Smooth muscle cell (in vitro differentiated cells): Measurements from ENCODE around the gene CDC42SE2. TPM values are rescaled to one million over a fixed set of nuclear protein-coding genes. Genes with fewer than 3 reads are reported as not detected.
A peak's percentile ranks its signal among the peaks of the same experiment; 100 is the strongest.

Experiments used
- DNase-seq: peaks from one replicate; lab custom pipeline; 2025; ENCODE audit not compliant: unreplicated experiment; lab: John Stamatoyannopoulos, UW
- H2AFZ ChIP-seq: fragments of 200-600 bp; sonication (generic); 2 replicates; pipeline ENCODE4 v1.6.0; 2016; ENCODE audit warnings: antibody characterized with exemption, low read depth, mild to moderate bottlenecking
- H3F3A ChIP-seq: fragments of 200-600 bp; sonication (generic); 2 replicates; pipeline ENCODE4 v1.6.0; 2017; ENCODE audit warnings: antibody characterized with exemption, low read depth
- H3K27ac ChIP-seq: fragments of 200-600 bp; sonication (generic); 2 replicates; pipeline ENCODE4 v1.5.1; 2016; ENCODE audit warnings: low read depth, mild to moderate bottlenecking
- H3K27me3 ChIP-seq: fragments of 200-600 bp; sonication (generic); 2 replicates; pipeline ENCODE4 v1.6.1; 2016; ENCODE audit warnings: low read depth, mild to moderate bottlenecking
- H3K36me3 ChIP-seq: fragments of 200-600 bp; sonication (generic); 2 replicates; pipeline ENCODE4 v1.5.1; 2016; ENCODE audit warnings: low read depth
- H3K4me1 ChIP-seq: fragments of 200-600 bp; sonication (generic); 2 replicates; pipeline ENCODE4 v1.5.1; 2016; ENCODE audit warnings: low read depth
- H3K4me2 ChIP-seq: fragments of 200-600 bp; sonication (generic); 2 replicates; pipeline ENCODE4 v1.6.0; 2016; ENCODE audit warnings: mild to moderate bottlenecking
- H3K4me3 ChIP-seq: fragments of 200-600 bp; sonication (generic); 2 replicates; pipeline ENCODE4 v1.5.1; 2016; ENCODE audit warnings: mild to moderate bottlenecking
- H3K79me2 ChIP-seq: fragments of 200-600 bp; sonication (generic); 2 replicates; pipeline ENCODE4 v1.6.0; 2016; ENCODE audit warnings: low read depth, mild to moderate bottlenecking
- H3K9ac ChIP-seq: fragments of 200-600 bp; sonication (generic); 2 replicates; pipeline ENCODE4 v1.6.0; 2016; ENCODE audit warnings: low read depth
- H3K9me3 ChIP-seq: fragments of 200-600 bp; sonication (generic); replicated peaks from 2 replicates; pipeline ENCODE4 v1.5.1; 2016; ENCODE audit warnings: low read depth
- H4K20me1 ChIP-seq: fragments of 200-600 bp; sonication (generic); 2 replicates; pipeline ENCODE4 v1.6.0; 2016; ENCODE audit warnings: low read depth
- CTCF ChIP-seq: fragments of 200-600 bp; sonication (generic); IDR thresholded peaks from 2 replicates; pipeline ENCODE4 v1.5.1; 2017; ENCODE audit warnings: borderline replicate concordance, mild to moderate bottlenecking, antibody characterized with exemption; ENCODE audit not compliant: insufficient read depth, poor library complexity, severe bottlenecking
- WGBS: methylation state at CpG from one replicate; pipeline ENCODE4 v1.1.7; 2016; ENCODE audit warnings: low lambda C conversion rate; 5-methylcytosine and 5-hydroxymethylcytosine counted together
- polyA plus RNA-seq: library from polyadenylated mRNA; unstranded; fragments of >200 nt; fragmentation: Nextera tagmentation; extraction: Ambion mirVana; gene quantifications from 2 replicates; pipeline ENCODE4 v1.2.1, GENCODE V29; 2016
- total RNA-seq: library from RNA; depleted of rRNA; stranded (reverse); fragments of >200 nt; gene quantifications from 2 replicates; pipeline ENCODE4 v1.2.3, GENCODE V29; 2014

Gene CDC42SE2
- total and polyA plus RNA-seq, 2 experiments from 2014 or later = 12.6 to 24.0 TPM

DNA sequence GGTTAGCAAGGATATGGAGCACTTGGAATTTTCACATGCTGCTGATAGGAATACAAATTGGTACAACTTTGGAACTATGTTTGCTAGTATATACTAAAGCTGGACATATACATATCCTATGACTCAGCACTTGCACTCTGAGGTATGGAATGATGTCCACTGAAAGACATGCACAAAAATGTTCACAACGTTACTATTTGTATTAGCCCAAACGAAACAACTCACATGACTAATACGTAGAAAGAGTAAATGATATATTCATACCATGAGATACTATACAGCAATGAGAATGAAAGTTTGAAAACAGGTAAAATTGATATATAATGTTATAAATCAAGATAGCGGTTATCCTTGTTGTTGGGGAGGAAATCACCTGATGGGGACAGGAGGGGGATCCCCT is 45.5 kb upstream of the CDC42SE2 start:
- no peak overlapping the region for H3K9ac ChIP-seq
- H2AFZ ChIP-seq = no peak overlapping the region
- no peaks in the 10 kb centered on the region for H4K20me1 ChIP-seq
- no peak overlapping the region for H3K4me3 ChIP-seq
- no peak for TF ChIP-seq CTCF
- no peak for DNase-seq
- no peaks in the 10 kb centered on the region for H3K27me3 ChIP-seq
- H3K4me1 ChIP-seq = no peaks in the 10 kb centered on the region
- no peak overlapping the region for H3K27ac ChIP-seq
- no peaks in the 10 kb centered on the region for H3K79me2 ChIP-seq
- 54% methylated on average over 4 of the region's 4 CpGs for WGBS
- no peaks in the 10 kb centered on the region for H3K36me3 ChIP-seq
- no peaks in the 10 kb centered on the region for H3K9me3 ChIP-seq
- H3F3A ChIP-seq = no peaks in the 10 kb centered on the region
- H3K4me2 ChIP-seq = no peak overlapping the region

GRCh38 chr5:131220566-131220965 is 43.3 kb upstream of the CDC42SE2 start:
- Histone ChIP-seq H3K4me1 (no peaks in the 10 kb centered on the region), H3F3A (no peaks in the 10 kb centered on the region), H3K27me3 (no peaks in the 10 kb centered on the region), H3K4me3 (no peak overlapping the region), H2AFZ (no peak overlapping the region), H3K36me3 (no peaks in the 10 kb centered on the region), H3K9me3 (no peaks in the 10 kb centered on the region), H3K9ac (no peak overlapping the region), H4K20me1 (no peaks in the 10 kb centered on the region), H3K4me2 (no peak overlapping the region), H3K27ac (no peak overlapping the region), H3K79me2 (no peaks in the 10 kb centered on the region)
- no peak for DNase-seq
- WGBS = 93% methylated on average over 7 of the region's 7 CpGs
- TF ChIP-seq CTCF = no peak

DNA sequence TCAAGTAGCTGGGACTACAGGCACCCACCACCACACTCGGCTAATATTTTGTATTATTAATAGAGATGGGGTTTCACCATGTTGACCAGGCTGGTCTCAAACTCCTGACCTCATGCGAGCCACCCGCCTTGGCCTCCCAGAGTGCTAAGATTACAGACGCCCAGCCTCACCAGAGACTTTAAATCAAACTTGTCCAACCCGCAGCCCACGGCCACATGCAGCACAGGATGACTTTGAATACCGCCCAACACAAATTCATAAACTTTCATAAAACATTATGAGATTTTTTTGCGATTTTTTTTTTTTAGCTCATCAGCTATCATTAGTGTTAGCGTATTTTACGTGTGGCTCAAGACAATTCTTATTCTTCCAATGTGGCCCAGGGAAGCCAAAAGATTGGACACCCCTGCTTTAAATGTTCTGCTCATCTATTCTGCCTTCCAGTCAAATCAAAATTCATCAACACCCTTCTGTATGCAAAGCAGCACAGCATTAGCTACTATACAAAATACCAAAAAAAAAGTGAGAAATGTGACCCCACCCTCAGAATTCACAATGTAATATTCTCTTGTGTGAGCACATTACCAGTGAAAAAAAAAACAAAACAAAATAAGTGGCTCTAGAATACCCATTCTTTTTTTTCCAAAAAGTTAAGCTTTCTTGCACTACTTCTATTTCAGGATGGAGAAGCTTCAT is 42.7 kb upstream of the CDC42SE2 start:
- Histone ChIP-seq H3F3A (no peaks in the 10 kb centered on the region), H3K27ac (no peak overlapping the region), H3K4me3 (no peak overlapping the region), H2AFZ (no peak overlapping the region), H3K27me3 (no peaks in the 10 kb centered on the region), H3K4me1 (no peaks in the 10 kb centered on the region), H3K9me3 (no peaks in the 10 kb centered on the region), H3K9ac (no peak overlapping the region), H3K4me2 (no peak overlapping the region), H3K36me3 (no peaks in the 10 kb centered on the region), H4K20me1 (no peaks in the 10 kb centered on the region), H3K79me2 (no peaks in the 10 kb centered on the region)
- no peak for TF ChIP-seq CTCF
- WGBS = 94% methylated on average over 10 of the region's 10 CpGs
- DNase-seq = no peak

DNA sequence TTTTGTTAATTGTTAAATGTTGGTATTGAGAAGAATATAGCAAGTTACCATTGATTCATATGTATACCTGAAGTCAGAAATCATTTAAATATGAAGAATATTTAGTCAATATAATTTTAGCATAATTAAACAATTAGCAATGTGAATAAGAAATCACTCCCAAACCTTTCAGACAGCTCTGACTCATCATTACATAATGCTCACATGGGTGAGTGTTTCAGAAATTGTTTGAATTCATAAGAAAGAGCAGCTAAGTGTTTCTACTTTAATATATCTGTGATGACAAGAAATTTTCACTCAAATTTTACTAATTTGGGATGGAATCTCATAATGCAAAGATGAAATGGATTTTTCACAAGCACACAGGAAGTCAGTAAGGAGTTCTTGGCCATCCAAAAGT is 42.0 kb upstream of the CDC42SE2 start:
- Histone ChIP-seq H3K4me1 (no peaks in the 10 kb centered on the region), H3K79me2 (no peaks in the 10 kb centered on the region), H4K20me1 (no peaks in the 10 kb centered on the region), H3K36me3 (no peaks in the 10 kb centered on the region), H3K27ac (no peak overlapping the region), H3F3A (no peaks in the 10 kb centered on the region), H3K9ac (no peak overlapping the region), H3K9me3 (no peaks in the 10 kb centered on the region), H3K4me3 (no peak overlapping the region), H3K27me3 (no peaks in the 10 kb centered on the region), H2AFZ (no peak overlapping the region), H3K4me2 (peak overlapping the region; percentile 42)
- no peak for TF ChIP-seq CTCF
- no peak for DNase-seq
